Measurements from ENCODE around the gene ITGB5. TPM values are rescaled to one million over a fixed set of nuclear protein-coding genes. Genes with fewer than 3 reads are reported as not detected.
A peak's percentile ranks its signal among the peaks of the same experiment; 100 is the strongest.
"Not testable (repeated sequence)": the region's sequence is repeated elsewhere in the genome, so short reads cannot be mapped to it uniquely, and the experiment has no call there.

The ITGB5 gene
- polyA plus RNA-seq, 2 of the 4 experiments (the other 2 are of a cell fraction) = 201 to 260 TPM

DNA sequence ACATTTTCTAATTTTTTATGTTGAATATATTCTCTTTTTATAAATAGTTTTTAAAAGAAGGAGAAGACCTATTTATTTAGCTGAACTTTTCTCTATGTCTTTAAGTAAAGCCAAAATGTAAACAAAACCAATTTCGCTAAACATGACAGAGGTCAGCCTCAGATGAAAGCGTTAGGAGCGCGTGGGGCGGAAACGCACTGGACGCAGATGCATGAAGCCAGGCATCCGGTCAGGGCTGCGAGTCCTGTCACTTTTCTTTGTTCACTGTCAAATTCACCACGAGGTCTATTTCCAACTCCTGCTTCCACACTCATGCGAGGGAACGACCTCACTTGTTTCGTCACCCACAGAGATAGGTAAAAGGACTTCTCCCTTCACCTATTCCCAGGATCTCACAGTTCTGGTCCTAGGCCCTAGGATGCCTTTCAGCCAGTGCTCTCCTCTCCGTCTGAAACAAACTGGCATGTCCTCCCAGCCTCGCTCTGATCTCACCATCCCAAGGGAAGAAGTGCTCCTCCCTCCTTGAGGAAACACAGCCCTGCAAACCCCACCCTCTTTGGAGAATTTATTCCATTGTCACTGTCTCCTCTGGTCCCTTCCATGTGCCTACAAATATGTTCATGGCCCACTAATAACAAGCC is 57.9 kb downstream of the ITGB5 start:
- WGBS (ENCODE audit: missing lambda C conversion rate) = 88% methylated on average over 15 of the region's 15 CpGs
- ATAC-seq = no peak
- H3K4me2 ChIP-seq = no peak overlapping the region
- POLR2A ChIA-PET = no interaction called here
- CTCF ChIA-PET = interaction anchor here (1.8 to 3.6 kb wide), 4 partner anchors 12 to 67 kb away, joined by 5 to 21 read pairs (median 12); no protein-coding TSS in a partner anchor
- no peak for TF ChIP-seq RNF2 (IDR thresholded peaks at IDR 0.05; ENCODE audit: borderline replicate concordance, low read depth)
- TF ChIP-seq TP53 (CRISPR knock-in tag; IDR thresholded peaks at IDR 0.05) = no peak
- no peak for TF ChIP-seq NPAS2 (CRISPR knock-in tag; IDR thresholded peaks at IDR 0.05; ENCODE audit: borderline replicate concordance)
- TF ChIP-seq CEBPB (IDR thresholded peaks at IDR 0.05) = no peak
- no peak for TF ChIP-seq HMGXB4 (CRISPR knock-in tag; IDR thresholded peaks at IDR 0.05; ENCODE audit: borderline replicate concordance)
- TF ChIP-seq CBX2 (IDR thresholded peaks at IDR 0.05; ENCODE audit: borderline replicate concordance, low read depth) = no peak
- no peak for TF ChIP-seq KDM5A (IDR thresholded peaks at IDR 0.05)
- TF ChIP-seq, protein P1, sequence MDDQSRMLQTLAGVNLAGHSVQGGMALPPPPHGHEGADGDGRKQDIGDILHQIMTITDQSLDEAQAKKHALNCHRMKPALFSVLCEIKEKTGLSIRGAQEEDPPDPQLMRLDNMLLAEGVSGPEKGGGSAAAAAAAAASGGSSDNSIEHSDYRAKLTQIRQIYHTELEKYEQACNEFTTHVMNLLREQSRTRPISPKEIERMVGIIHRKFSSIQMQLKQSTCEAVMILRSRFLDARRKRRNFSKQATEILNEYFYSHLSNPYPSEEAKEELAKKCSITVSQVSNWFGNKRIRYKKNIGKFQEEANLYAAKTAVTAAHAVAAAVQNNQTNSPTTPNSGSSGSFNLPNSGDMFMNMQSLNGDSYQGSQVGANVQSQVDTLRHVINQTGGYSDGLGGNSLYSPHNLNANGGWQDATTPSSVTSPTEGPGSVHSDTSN (IDR thresholded peaks at IDR 0.05) = no peak
- no peak for TF ChIP-seq BCL3 (IDR thresholded peaks at IDR 0.05)
- TF ChIP-seq NR3C1 (IDR thresholded peaks at IDR 0.05) = no peak
- TF ChIP-seq NFE2L2 (conservative IDR thresholded peaks at IDR 0.05; ENCODE audit: low read length) = no peak
- peaks cover 75% of the 10 kb centered on the region for H3K4me1 ChIP-seq
- no peak for DNase-seq (ENCODE audit: low read depth in 1 of 2, low spot score in 1 of 2)
- peaks cover 6% of the 10 kb centered on the region; the same call in 1 of the 3 replicates for H3K9me3 ChIP-seq
- no peak overlapping the region for H3K4me3 ChIP-seq
- no peak for FAIRE-seq
- H3K27ac ChIP-seq = peak overlapping the region; percentile 21 to 93; a peak in 4 of 6 replicates

GRCh38 chr3:124827476-124828206 is 59.5 kb downstream of the ITGB5 start:
- Histone ChIP-seq H3K27ac (peak overlapping the region; percentile 52 to 81), H3K4me2 (0 out of 3 replicates have a peak overlapping the region, but pooled peaks have one; percentile 39), H3K4me1 (peaks cover 64% of the 10 kb centered on the region)
- ATAC-seq = peak; percentile 67 to 68; a peak in 4 of 6 replicates
- not testable (repeated sequence) for H3K9me3 ChIP-seq; H3K4me3 ChIP-seq; FAIRE-seq; DNase-seq (ENCODE audit: low read depth in 1 of 2, low spot score in 1 of 2)
- TF ChIP-seq TFCP2L1 (CRISPR knock-in tag; IDR thresholded peaks at IDR 0.05) = 0 out of 2 replicates have a peak, but pooled peaks have one; percentile 56
- TF ChIP-seq HOXB5 (CRISPR knock-in tag; IDR thresholded peaks at IDR 0.05) = peak; percentile 45; the same call in 1 of the 2 replicates
- TF ChIP-seq CTCF (IDR thresholded peaks at IDR 0.05) = peak; percentile 35; the same call in 1 of the 3 replicates
- ChIA-PET POLR2A (interaction anchor here (0.6 to 1.8 kb wide), 4 partner anchors 10 to 115 kb away, joined by 3 to 4 read pairs (median 4); partner anchors contain the start of gene ITGB5), CTCF (interaction anchor here (0.6 to 3.6 kb wide), 20 partner anchors 8 to 100 kb away, joined by 3 to 21 read pairs (median 4); no protein-coding TSS in a partner anchor)
- WGBS (ENCODE audit: missing lambda C conversion rate) = 82% methylated on average over 13 of the region's 15 CpGs
